DMS53 treated with DMSO at 0.1 percent for 48 hours (cell line): Measurements from ENCODE around the gene PTGER2.

Experiments used
- DNase-seq: peaks from one replicate; lab custom pipeline; 2025; ENCODE audit not compliant: unreplicated experiment; lab: John Stamatoyannopoulos, UW

Gene PTGER2

DNA sequence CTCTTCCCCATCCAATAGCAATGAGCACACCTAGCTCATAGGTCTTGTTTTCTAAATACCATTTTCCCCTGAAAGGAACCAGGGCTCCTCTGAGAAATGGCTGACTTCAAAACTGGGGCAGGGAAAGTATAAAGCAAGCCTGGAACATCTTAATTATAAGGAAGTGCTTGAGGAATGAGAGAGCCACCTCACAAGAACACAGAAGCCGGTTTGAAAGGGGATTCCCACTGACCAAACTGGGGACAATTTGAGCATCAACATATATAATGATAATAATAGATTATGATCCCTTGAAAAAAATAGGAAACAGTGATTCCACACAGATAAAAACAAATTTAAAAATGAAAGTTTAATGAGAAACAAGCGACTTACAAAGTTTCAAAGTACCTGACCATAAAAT lies 22.1 kb downstream of the PTGER2 start:
- no peak for DNase-seq

- peak; percentile 33 for DNase-seq
Observed at GRCh38 chr14:52338051-52338681, 24.1 kb downstream of the PTGER2 start.

- no peak for DNase-seq
Observed at GRCh38 chr14:52339262-52339661, 25.1 kb downstream of the PTGER2 start.

- DNase-seq: no peak
Observed at GRCh38 chr14:52342849-52343596, 28.9 kb downstream of the PTGER2 start.

- no peak for DNase-seq
Observed at GRCh38 chr14:52346778-52347177, 32.7 kb downstream of the PTGER2 start.

DNA sequence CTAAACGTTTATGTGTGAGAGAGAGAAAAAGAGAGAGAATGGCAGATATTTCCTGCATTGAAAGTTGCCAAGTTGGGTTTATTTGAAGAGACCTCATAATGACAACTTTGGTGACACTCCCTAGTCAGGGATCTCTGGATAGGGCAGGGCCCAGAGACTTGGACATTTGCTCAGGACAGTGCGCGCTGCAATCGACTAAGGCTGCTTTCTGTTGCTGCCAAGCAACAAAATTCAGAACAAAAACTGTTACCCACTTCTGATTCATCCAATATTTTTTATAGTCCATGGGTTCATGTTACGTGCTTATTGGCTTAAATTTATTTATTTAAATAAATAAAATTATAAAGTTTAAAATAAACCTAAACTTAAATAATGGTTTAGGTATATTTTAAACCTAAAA lies 34.2 kb downstream of the PTGER2 start:
- no peak for DNase-seq

GRCh38 chr14:52348776-52349175 lies 34.7 kb downstream of the PTGER2 start:
- no peak for DNase-seq

GRCh38 chr14:52349731-52350130 lies 35.6 kb downstream of the PTGER2 start:
- DNase-seq: no peak

DNA sequence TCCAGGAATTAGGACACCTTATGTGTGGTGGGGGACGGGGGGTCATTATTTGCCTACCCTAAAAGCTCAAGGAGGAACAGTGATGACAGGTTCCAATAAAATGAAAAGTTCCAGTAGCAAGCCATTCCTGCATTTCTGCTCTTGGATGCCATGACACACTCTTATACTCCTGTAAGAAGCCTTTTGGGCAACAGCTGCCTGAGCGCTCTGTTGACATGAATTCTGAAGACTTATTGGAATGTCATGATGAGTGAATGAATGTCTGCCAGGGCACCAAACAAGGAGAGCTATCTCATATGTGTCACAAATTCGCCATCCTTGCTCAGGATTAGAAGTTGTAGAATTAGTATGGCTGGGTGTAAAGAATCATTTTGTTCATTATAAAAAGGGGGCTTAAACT lies 36.3 kb downstream of the PTGER2 start:
- no peak for DNase-seq

- DNase-seq: no peak
Observed at GRCh38 chr14:52351233-52352060, 37.3 kb downstream of the PTGER2 start.

GRCh38 chr14:52352061-52352491 lies 38.0 kb downstream of the PTGER2 start:
- no peak for DNase-seq

DNA sequence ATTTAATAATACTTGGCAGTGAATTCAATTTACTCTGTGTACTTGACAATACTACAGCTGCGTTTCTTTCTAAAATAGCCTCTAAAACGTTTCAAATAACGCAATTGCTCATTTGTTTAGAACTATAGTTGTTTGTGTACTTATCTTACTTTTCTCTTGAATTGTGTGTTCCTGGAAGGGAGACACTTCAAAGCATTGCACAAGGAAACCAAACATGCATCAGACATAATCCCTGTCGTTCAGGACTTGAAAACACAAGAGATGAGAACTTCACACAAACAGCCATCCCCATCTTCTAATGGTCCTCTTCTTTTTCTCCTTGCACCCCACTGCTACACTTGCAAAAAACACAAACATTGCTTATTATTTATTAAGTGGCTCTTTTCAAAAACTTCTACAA lies 38.5 kb downstream of the PTGER2 start:
- DNase-seq: no peak

- no peak for DNase-seq
Observed at GRCh38 chr14:52354242-52354641, 40.1 kb downstream of the PTGER2 start.

GRCh38 chr14:52355016-52355431 lies 40.9 kb downstream of the PTGER2 start:
- no peak for DNase-seq

GRCh38 chr14:52355526-52355925 lies 41.4 kb downstream of the PTGER2 start:
- no peak for DNase-seq

- DNase-seq: peak; percentile 79
Observed at GRCh38 chr14:52356025-52356424, 41.9 kb downstream of the PTGER2 start.

GRCh38 chr14:52360831-52361230 lies 46.7 kb downstream of the PTGER2 start:
- DNase-seq: no peak

DNA sequence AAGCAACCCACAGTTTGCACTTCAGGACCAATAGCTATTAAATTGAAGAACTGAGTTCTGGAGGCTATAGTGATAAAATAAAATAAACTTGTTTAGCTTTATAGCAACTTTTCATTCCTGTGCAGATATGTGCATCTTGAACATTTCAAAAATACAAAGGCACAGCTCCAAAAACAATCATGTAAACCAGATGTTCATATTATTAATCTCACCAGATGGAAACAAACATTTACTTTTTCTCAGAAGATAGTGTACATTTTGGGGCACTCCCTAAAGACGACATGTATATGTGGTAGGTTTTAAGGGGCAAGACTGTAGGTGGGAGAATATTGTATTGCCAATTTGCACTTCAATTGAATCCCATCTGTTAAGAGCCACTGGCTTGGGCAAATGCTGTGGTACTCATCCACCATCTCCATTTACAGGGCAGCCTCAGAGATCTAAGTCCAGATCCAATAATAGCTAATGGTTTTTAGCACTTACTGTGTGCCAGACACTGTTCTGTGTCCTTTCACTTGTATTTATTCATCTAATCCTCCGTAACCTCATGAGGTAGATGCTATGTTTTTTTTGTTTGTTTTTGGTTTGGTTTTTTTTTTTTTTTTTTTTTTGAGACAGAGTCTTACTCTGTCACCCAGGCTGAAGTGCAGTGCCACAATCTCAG lies 49.1 kb downstream of the PTGER2 start:
- DNase-seq: no peak

GRCh38 chr14:52363961-52364360 lies 49.8 kb downstream of the PTGER2 start:
- DNase-seq: no peak

DNA sequence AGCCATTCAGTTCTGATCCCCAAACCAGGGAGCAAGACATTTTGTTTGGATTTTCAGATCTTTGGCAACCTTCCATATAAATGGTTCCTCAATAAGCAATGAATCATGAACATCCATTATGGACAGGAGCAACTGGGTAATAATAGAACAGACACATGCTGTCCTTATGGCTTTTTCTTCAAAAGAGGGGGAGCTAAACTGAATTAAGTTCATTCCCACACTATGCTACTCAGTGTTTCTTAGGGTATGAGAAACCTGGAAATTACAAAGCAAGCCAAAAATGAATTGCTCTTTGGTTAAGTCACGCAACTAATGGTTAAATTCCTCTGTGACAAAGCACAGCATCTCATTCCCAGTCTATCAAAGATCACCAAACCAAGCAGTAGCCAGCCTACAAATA lies 51.0 kb downstream of the PTGER2 start:
- no peak for DNase-seq

DNA sequence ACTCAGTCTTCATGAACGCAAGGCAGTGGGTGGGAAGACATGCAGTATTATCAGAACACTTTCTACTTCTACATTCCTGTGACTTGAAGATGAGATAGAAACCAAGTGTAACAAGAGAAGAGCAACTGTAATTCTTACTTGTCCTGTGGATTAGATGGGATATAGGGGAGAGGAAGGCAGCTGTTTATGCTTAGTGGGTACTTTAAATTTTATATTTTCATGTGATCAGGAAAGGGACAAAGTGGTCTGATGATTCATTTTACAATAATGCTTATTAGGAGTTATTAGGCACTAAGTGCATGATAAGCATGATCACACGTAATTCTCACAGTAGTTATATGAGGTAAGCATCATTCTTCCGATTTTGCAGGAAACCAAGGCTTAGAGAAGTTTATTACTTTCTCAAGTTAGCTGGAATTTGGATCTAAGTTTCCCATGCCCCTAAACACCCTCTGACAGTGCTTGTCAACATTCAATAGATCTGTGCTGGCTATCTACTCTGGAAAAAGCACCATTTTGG lies 52.7 kb downstream of the PTGER2 start:
- no peak for DNase-seq
